IMR-90 (cell line): Measurements from ENCODE around the gene TBC1D22A. TPM values are rescaled to one million over a fixed set of nuclear protein-coding genes. Genes with fewer than 3 reads are reported as not detected.

Experiments used
- ATAC-seq: fragments of 200-7000 bp; cut with Tn5 transposase; 2 replicates; pipeline ENCODE4 v1.9.1; 2020; ENCODE audit warnings: low read depth, mild to moderate bottlenecking, moderate library complexity
- BruUV-seq: library from RNA; stranded (reverse); fragments of 400-500 nt; replicated peaks from 2 replicates; lab custom pipeline; 2021; lab: Mats Ljungman, UMichigan
- CTCF ChIA-PET: fragments of 300-600 bp; formaldehyde crosslinking; extraction: SDS; loops from one replicate; lab custom pipeline; 2021; ENCODE audit warnings: antibody characterized with exemption; lab: Yijun Ruan, JAX
- POLR2A ChIA-PET: fragments of 300-600 bp; sonication (Branson Sonifier 250); formaldehyde crosslinking; loops from one replicate; lab custom pipeline; 2022; ENCODE audit warnings: antibody characterized with exemption; ENCODE audit not compliant: unreplicated experiment; lab: Charles Lee
- DNase-seq: peaks from one replicate; pipeline ENCODE4 v3.0.0; 2013
- H2AFZ ChIP-seq: replicated peaks from 2 replicates; pipeline ENCODE3; 2013; ENCODE audit warnings: low read length, mild to moderate bottlenecking; ENCODE audit not compliant: poor library complexity
- H2AK5ac ChIP-seq: 2 replicates; pipeline ENCODE4 v1.6.1; 2013; ENCODE audit warnings: low read depth, low read length, inconsistent platforms
- H2AK9ac ChIP-seq: replicated peaks from 2 replicates; pipeline ENCODE3; 2013; ENCODE audit warnings: mild to moderate bottlenecking, low read depth, low read length, moderate library complexity; ENCODE audit not compliant: poor library complexity
- H2BK120ac ChIP-seq: 2 replicates; pipeline ENCODE4 v1.6.1; 2013; ENCODE audit warnings: low read depth, low read length, inconsistent platforms
- H2BK15ac ChIP-seq: 3 replicates; pipeline ENCODE4 v1.6.1; 2013; ENCODE audit warnings: low read depth, low read length, inconsistent platforms
- H2BK20ac ChIP-seq: 2 replicates; pipeline ENCODE4 v1.6.1; 2013; ENCODE audit warnings: low read depth, mild to moderate bottlenecking, inconsistent platforms, low read length, moderate library complexity
- H2BK5ac ChIP-seq: 2 replicates; pipeline ENCODE4 v1.6.1; 2013; ENCODE audit warnings: mild to moderate bottlenecking, low read depth, low read length, inconsistent platforms; ENCODE audit not compliant: poor library complexity, severe bottlenecking
- H3K14ac ChIP-seq: replicated peaks from 2 replicates; pipeline ENCODE4 v1.6.1; 2013; ENCODE audit warnings: low read depth, low read length, inconsistent platforms
- H3K18ac ChIP-seq: 2 replicates; pipeline ENCODE4 v1.6.1; 2013; ENCODE audit warnings: low read depth, low read length, control low read depth
- H3K23ac ChIP-seq: 2 replicates; pipeline ENCODE4 v1.6.1; 2013; ENCODE audit warnings: low read depth, low read length, inconsistent platforms
- H3K27ac ChIP-seq: 2 replicates; pipeline ENCODE4 v1.5.1; 2013; ENCODE audit warnings: mild to moderate bottlenecking, control low read depth, low read length; ENCODE audit not compliant: insufficient read depth
- H3K27me3 ChIP-seq: 2 replicates; pipeline ENCODE4 v1.6.1; 2013; ENCODE audit warnings: low read length; ENCODE audit not compliant: control insufficient read depth, insufficient read depth
- H3K36me3 ChIP-seq: 2 replicates; pipeline ENCODE4 v1.6.1; 2013; ENCODE audit warnings: low read length, mixed read lengths; ENCODE audit not compliant: control insufficient read depth, insufficient read depth
- H3K4ac ChIP-seq: 2 replicates; pipeline ENCODE4 v1.6.1; 2013; ENCODE audit warnings: low read depth, low read length, inconsistent platforms
- H3K4me1 ChIP-seq: 2 replicates; pipeline ENCODE4 v1.6.1; 2013; ENCODE audit warnings: low read length, mixed read lengths; ENCODE audit not compliant: control insufficient read depth, insufficient read depth
- H3K4me2 ChIP-seq: 2 replicates; pipeline ENCODE4 v1.6.1; 2013; ENCODE audit warnings: low read depth, mild to moderate bottlenecking, control low read depth, low read length, moderate library complexity
- H3K4me3 ChIP-seq: 2 replicates; pipeline ENCODE4 v1.5.1; 2013; ENCODE audit warnings: low read depth, mild to moderate bottlenecking, control low read depth, low read length, moderate library complexity; ENCODE audit not compliant: insufficient read depth
- H3K56ac ChIP-seq: 2 replicates; pipeline ENCODE4 v1.6.1; 2013; ENCODE audit warnings: low read length, inconsistent platforms; ENCODE audit not compliant: insufficient read depth; ENCODE audit errors: extremely low read depth
- H3K79me1 ChIP-seq, 2 experiments: 2 replicates each; pipeline ENCODE4 v1.6.1; 2013; ENCODE audit warnings: low read length in 2 of 2, inconsistent platforms in 1 of 2, low read depth in 1 of 2
- H3K9ac ChIP-seq: 2 replicates; pipeline ENCODE4 v1.6.1; 2013; ENCODE audit warnings: low read depth, low read length, control low read depth
- H3K9me1 ChIP-seq: 2 replicates; pipeline ENCODE4 v1.6.1; 2013; ENCODE audit warnings: low read length, inconsistent platforms; ENCODE audit not compliant: insufficient read depth
- H3K9me3 ChIP-seq: 2 replicates; pipeline ENCODE4 v1.6.1; 2013; ENCODE audit warnings: low read length; ENCODE audit not compliant: control insufficient read depth, insufficient read depth
- H4K20me1 ChIP-seq: 2 replicates; pipeline ENCODE4 v1.6.1; 2013; ENCODE audit warnings: low read length, inconsistent platforms; ENCODE audit not compliant: insufficient read depth
- H4K5ac ChIP-seq: 2 replicates; pipeline ENCODE4 v1.6.1; 2013; ENCODE audit warnings: mild to moderate bottlenecking, low read depth, low read length, control low read depth
- H4K8ac ChIP-seq, 2 experiments: 2 replicates each; pipeline ENCODE4 v1.6.1; 2013; ENCODE audit warnings: low read depth in 2 of 2, low read length in 2 of 2, control low read depth in 1 of 2, inconsistent platforms in 1 of 2
- H4K91ac ChIP-seq: 2 replicates; pipeline ENCODE4 v1.6.1; 2013; ENCODE audit warnings: low read depth, low read length, inconsistent platforms; ENCODE audit not compliant: insufficient read depth
- BHLHE40 ChIP-seq: fragments of 150-350 bp; IDR thresholded peaks from 2 replicates; pipeline ENCODE4 v1.6.1; 2016; ENCODE audit warnings: mild to moderate bottlenecking, low read depth, low read length
- CHD1 ChIP-seq: IDR thresholded peaks from 2 replicates; pipeline ENCODE4 v1.6.1; 2012; ENCODE audit warnings: low read depth, low read length, improper control_type of control experiment
- MAZ ChIP-seq: IDR thresholded peaks from 2 replicates; pipeline ENCODE4 v1.6.1; 2012; ENCODE audit warnings: low read depth, mild to moderate bottlenecking, low read length, improper control_type of control experiment, moderate library complexity, borderline replicate concordance
- MXI1 ChIP-seq: IDR thresholded peaks from 2 replicates; pipeline ENCODE4 v1.6.1; 2012; ENCODE audit warnings: low read depth, mild to moderate bottlenecking, low read length, moderate library complexity, borderline replicate concordance
- NFE2L2 ChIP-seq: fragments of 150-350 bp; IDR thresholded peaks from 2 replicates; pipeline ENCODE4 v1.6.1; 2016; ENCODE audit warnings: low read depth, mild to moderate bottlenecking, low read length
- POLR2A ChIP-seq: IDR thresholded peaks from 2 replicates; pipeline ENCODE4 v1.6.1; 2012; ENCODE audit warnings: mild to moderate bottlenecking, low read depth, low read length
- RAD21 ChIP-seq: IDR thresholded peaks from 2 replicates; pipeline ENCODE4 v1.6.1; 2012; ENCODE audit warnings: low read length, improper control_type of control experiment
- RFX5 ChIP-seq: IDR thresholded peaks from 2 replicates; pipeline ENCODE4 v1.8.0; 2012; ENCODE audit warnings: low read depth, mild to moderate bottlenecking, low read length, moderate library complexity
- SMC3 ChIP-seq: fragments of 150-350 bp; IDR thresholded peaks from 2 replicates; pipeline ENCODE4 v1.6.1; 2016; ENCODE audit warnings: low read depth, mild to moderate bottlenecking, antibody characterized with exemption, low read length, moderate library complexity
- WGBS, 2 experiments: methylation state at CpG; one replicate each; pipeline versions ENCODE4 v1.1.5 to v1.1.7; 2013; ENCODE audit warnings: missing lambda C conversion rate in 2 of 2; ENCODE audit not compliant: insufficient read length in 1 of 2; ENCODE audit errors: extremely low coverage in 2 of 2; 5-methylcytosine and 5-hydroxymethylcytosine counted together
- dilution Hi-C: fragments of 300-500 bp; cut with HindIII; formaldehyde crosslinking; loops from one replicate; pipeline ENCODE4 v1.14.3; 2018; ENCODE audit warnings: low sequenced_read_pairs; ENCODE audit not compliant: unreplicated experiment
- in situ Hi-C: fragments of 300-500 bp; cut with MboI; formaldehyde crosslinking; loops from 3 replicates; pipeline ENCODE4 v1.14.3; 2019; ENCODE audit warnings: low sequenced_read_pairs, inconsistent platforms, mixed read lengths
- intact Hi-C: fragments of 100-400 bp; cut with micrococcal nuclease; formaldehyde crosslinking; loops from 2 replicates; pipeline ENCODE4 v1.10.0; 2022
- polyA plus RNA-seq, 3 experiments: library from polyadenylated mRNA; depleted of rRNA; stranded (reverse); fragments of >200 nt; gene quantifications; 2 replicates each; pipeline ENCODE4 v1.2.3, GENCODE V29; 2012; ENCODE audit warnings: low replicate concordance in 1 of 3
- total RNA-seq: library from RNA; depleted of rRNA; stranded (reverse); fragments of >200 nt; gene quantifications from 2 replicates; pipeline ENCODE4 v1.2.3, GENCODE V29; 2012
- TF ChIP-seq, protein P1 (sequence below): fragments of 150-350 bp; IDR thresholded peaks from 2 replicates; pipeline ENCODE4 v1.6.1; 2017; ENCODE audit warnings: mild to moderate bottlenecking, antibody characterized with exemption, low read length, low read depth
- TF ChIP-seq, protein P2 (sequence below): fragments of 150-350 bp; IDR thresholded peaks from 2 replicates; pipeline ENCODE4 v1.6.1; 2016; ENCODE audit warnings: low read depth, mild to moderate bottlenecking, low read length, moderate library complexity, borderline replicate concordance

The TBC1D22A gene
- total and polyA plus RNA-seq, 2 of the 4 experiments (the other 2 are of a cell fraction): 9.0 to 16.7 TPM

DNA sequence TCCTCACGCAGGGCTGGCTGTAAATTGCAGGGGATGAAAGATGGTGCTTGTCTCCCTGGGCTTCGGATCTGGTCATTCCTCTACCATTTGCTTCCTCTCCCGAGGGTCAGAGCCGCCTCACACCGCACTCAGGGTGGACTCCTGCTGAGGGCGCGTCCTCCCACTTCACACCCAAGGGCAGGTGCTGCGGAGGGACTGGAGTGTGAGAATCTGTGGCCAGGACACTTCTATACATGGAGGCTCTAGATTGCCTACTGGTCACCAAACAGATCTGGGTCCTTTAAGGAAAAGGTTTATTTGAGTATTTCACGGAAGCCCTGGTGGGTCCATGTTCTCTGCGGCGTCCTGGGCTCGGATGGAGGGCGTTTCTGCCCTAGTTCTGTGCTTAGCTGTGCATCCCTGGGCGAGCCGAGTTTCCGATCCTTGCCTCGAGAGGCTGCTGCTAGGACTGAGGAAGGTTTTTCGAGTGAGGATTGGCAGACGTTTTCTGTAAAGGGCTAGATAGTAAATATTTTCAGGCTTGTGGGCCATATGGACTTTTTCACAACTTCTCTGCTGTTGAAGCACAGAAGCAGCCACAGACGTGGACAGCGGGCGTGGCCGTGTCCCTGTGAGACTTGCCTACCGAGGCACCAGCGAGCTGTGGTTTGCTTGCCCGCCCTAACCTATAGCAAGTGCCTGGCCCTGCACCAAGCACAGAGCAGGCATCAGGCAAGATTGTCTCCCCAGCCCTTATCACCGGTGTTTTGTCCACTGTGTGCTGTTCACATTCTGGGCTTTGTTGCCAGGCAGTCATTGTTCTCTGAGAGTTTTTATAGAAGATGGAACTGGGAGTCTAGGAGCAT, 279.0 kb downstream of the TBC1D22A start:
- Histone ChIP-seq H3K9ac (no peak overlapping the region), H3K4ac (no peak overlapping the region)
- 85% methylated on average over 12 of the region's 27 CpGs; no CpG with 5 or more reads in 1 of the 2 experiments for WGBS, 2 experiments

More for the DNA sequence above, 279.0 kb downstream of the TBC1D22A start:
- no peak overlapping the region for H3K27ac ChIP-seq
- no peak overlapping the region for H2BK20ac ChIP-seq
- no peak overlapping the region for H3K23ac ChIP-seq
- no peak overlapping the region for H3K4me3 ChIP-seq
- no peaks in the 10 kb centered on the region for H3K9me3 ChIP-seq
- no peaks in the 10 kb centered on the region; a peak in 1 of 4 replicates for H3K79me1 ChIP-seq
- TF ChIP-seq, protein P1, sequence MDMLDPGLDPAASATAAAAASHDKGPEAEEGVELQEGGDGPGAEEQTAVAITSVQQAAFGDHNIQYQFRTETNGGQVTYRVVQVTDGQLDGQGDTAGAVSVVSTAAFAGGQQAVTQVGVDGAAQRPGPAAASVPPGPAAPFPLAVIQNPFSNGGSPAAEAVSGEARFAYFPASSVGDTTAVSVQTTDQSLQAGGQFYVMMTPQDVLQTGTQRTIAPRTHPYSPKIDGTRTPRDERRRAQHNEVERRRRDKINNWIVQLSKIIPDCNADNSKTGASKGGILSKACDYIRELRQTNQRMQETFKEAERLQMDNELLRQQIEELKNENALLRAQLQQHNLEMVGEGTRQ: no peak
- TF ChIP-seq RAD21 (no peak), MXI1 (no peak), POLR2A (no peak), BHLHE40 (no peak), SMC3 (no peak), MAZ (no peak), RFX5 (no peak), NFE2L2 (no peak), CHD1 (no peak)
- TF ChIP-seq, protein P2, sequence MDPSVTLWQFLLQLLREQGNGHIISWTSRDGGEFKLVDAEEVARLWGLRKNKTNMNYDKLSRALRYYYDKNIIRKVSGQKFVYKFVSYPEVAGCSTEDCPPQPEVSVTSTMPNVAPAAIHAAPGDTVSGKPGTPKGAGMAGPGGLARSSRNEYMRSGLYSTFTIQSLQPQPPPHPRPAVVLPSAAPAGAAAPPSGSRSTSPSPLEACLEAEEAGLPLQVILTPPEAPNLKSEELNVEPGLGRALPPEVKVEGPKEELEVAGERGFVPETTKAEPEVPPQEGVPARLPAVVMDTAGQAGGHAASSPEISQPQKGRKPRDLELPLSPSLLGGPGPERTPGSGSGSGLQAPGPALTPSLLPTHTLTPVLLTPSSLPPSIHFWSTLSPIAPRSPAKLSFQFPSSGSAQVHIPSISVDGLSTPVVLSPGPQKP: no peak
- dilution Hi-C loops: no loop called here
- no peak overlapping the region for H4K91ac ChIP-seq
- H2BK5ac ChIP-seq: no peak overlapping the region
- no peak overlapping the region for H2BK15ac ChIP-seq
- DNase-seq (no peak), ATAC-seq (no peak)
- in situ Hi-C loops: no loop called here
- no peak overlapping the region for H3K14ac ChIP-seq
- no peak overlapping the region for H3K4me2 ChIP-seq
- 0 out of 2 replicates have a peak, but pooled peaks cover 5% of the 10 kb centered on the region for H3K9me1 ChIP-seq
- H3K56ac ChIP-seq: no peak overlapping the region
- no peak overlapping the region for H2AK9ac ChIP-seq
- CTCF ChIA-PET: no interaction called here
- H2AK5ac ChIP-seq: no peak overlapping the region
- H4K20me1 ChIP-seq: peaks cover 6% of the 10 kb centered on the region; the same call in 1 of the 2 replicates
- H3K18ac ChIP-seq: no peak overlapping the region
- POLR2A ChIA-PET: no interaction called here
- no peaks in the 10 kb centered on the region for H3K27me3 ChIP-seq
- peaks cover 3% of the 10 kb centered on the region; the same call in 1 of the 2 replicates for H3K36me3 ChIP-seq
- intact Hi-C loops: no loop called here
- no peak overlapping the region for H2AFZ ChIP-seq
- no peak overlapping the region for H4K5ac ChIP-seq
- BruUV-seq: no TSS peak
- H4K8ac ChIP-seq: no peak overlapping the region
- no peak overlapping the region for H2BK120ac ChIP-seq
- peaks cover 7% of the 10 kb centered on the region for H3K4me1 ChIP-seq
